ENCODE results near the gene CENPU.

Gene CENPU

DNA sequence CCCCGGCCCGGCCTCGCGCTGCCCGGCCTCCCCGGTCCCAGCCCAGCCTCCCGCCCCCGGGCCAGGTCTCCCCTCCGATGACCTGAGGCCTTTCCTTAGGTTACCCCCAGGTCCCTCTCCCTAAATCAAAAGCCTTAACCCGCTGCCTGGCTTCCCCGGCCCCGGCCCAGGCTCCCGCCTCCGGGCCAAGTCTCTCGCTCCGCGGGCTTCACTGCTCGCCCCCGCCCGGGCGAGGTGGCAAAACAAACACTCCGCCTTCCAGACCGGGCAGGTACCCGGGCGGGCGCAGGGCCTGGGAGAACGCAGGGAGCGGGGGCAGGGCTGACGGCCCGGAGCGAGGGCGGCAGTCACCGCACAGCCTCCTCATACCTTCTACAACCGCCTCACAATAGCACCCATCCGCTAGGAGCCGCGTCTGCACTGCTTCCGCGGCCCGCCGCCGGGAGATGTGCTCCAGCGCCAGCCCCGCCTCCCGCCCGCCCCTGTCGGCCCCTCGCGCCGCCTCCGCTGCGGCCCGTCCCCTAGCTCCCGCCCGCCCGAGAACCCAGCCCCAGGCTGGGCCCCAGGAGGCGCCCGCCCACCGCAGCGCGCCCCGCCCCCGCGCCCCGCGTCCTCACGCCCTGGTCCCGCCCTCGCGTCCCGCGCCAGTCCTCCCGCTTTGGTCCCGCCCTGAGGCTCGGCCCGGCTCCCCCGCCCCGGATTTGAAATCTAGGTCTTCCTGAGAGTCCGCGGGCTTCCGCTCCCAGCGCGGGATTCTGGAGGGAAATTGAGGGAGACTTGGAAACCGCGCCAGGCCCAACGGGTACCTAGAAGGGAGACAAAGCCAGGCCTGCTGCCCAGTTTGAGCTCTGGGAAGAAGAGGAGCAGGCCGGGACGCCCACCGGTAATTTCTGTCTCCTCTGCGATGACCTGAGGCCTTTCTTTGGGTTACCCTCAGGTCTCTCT lies 84.6 kb downstream of the CENPU start, which contains the start of the genes CASP3 and PRIMPOL:
CASP3 (minus strand) TSS at position 422 of the 945 bp plus-strand sequence. CDS start 10,994 bp downstream, outside the sequence.
PRIMPOL (plus strand) TSS at position 713 of the 945 bp plus-strand sequence. CDS start 7,403 bp downstream, outside the sequence.
- peaks cover 13% of the 10 kb centered on the region for H3K4me1 ChIP-seq (ENCODE audit: insufficient read depth, poor library complexity, severe bottlenecking)
- peak within 1 kb of the TSS; percentile 96 for H3K4me3 ChIP-seq (ENCODE audit: severe bottlenecking)
- DNase-seq (ENCODE audit: low spot score) (peak; percentile 89), ATAC-seq (ENCODE audit: low read depth) (peak; percentile 83)
- no peaks in the 10 kb centered on the region for H3K9me3 ChIP-seq (ENCODE audit: severe bottlenecking)
- H3K36me3 ChIP-seq (ENCODE audit: low read depth): peaks cover 19% of the 10 kb centered on the region
- TF ChIP-seq, protein P1, sequence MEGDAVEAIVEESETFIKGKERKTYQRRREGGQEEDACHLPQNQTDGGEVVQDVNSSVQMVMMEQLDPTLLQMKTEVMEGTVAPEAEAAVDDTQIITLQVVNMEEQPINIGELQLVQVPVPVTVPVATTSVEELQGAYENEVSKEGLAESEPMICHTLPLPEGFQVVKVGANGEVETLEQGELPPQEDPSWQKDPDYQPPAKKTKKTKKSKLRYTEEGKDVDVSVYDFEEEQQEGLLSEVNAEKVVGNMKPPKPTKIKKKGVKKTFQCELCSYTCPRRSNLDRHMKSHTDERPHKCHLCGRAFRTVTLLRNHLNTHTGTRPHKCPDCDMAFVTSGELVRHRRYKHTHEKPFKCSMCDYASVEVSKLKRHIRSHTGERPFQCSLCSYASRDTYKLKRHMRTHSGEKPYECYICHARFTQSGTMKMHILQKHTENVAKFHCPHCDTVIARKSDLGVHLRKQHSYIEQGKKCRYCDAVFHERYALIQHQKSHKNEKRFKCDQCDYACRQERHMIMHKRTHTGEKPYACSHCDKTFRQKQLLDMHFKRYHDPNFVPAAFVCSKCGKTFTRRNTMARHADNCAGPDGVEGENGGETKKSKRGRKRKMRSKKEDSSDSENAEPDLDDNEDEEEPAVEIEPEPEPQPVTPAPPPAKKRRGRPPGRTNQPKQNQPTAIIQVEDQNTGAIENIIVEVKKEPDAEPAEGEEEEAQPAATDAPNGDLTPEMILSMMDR (IDR thresholded peaks at IDR 0.05; ENCODE audit: poor library complexity, severe bottlenecking): peak; percentile 26
- H3K27me3 ChIP-seq (ENCODE audit: insufficient read depth, poor library complexity, severe bottlenecking): no peaks in the 10 kb centered on the region
- peak within 1 kb of the TSS; percentile 70 for H3K27ac ChIP-seq (ENCODE audit: poor library complexity, severe bottlenecking)

DNA sequence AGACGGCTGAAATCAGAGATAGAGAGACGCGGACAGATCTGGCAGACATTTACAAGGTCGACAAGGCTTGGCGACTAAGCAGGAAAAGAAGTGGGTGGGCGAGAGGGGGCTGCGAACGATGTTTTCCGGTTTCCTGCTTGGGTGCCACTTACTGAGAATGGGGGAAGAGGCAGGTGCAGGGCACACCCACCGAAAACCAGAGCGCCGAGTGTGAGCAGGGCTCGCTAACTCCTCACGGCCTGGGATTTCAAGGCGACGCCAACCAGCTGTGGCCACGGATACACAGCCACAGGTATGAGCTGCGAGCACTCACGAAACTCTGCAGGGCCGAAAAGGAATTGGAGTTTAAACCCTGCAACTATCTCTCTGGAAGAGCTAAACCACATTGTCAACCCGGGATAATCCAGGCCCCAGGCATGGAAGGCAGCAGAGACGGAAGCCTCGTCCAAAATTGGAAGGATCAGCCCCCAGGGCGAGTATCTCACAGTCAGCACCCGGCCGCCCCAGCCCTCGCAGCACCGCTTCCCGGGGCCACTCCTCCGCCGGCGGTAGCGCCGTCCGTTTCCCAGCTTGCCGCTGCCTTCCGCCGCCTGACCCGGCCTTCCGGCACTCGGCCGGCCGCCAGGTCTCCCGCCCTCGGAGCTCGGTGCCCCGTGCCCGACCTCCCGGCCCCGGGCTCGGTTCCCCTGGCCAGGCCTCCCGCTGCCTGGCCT lies 85.4 kb downstream of the CENPU start:
- no peaks in the 10 kb centered on the region for H3K27me3 ChIP-seq (ENCODE audit: insufficient read depth, poor library complexity, severe bottlenecking)
- no peaks in the 10 kb centered on the region for H3K9me3 ChIP-seq (ENCODE audit: severe bottlenecking)
- peak overlapping the region; percentile 70 for H3K27ac ChIP-seq (ENCODE audit: poor library complexity, severe bottlenecking)
- ATAC-seq (ENCODE audit: low read depth) (peak; percentile 47), DNase-seq (ENCODE audit: low spot score) (no peak)
- peak overlapping the region; percentile 96 for H3K4me3 ChIP-seq (ENCODE audit: severe bottlenecking)
- peaks cover 15% of the 10 kb centered on the region for H3K36me3 ChIP-seq (ENCODE audit: low read depth)
- TF ChIP-seq, protein P1 (IDR thresholded peaks at IDR 0.05; ENCODE audit: poor library complexity, severe bottlenecking): no peak
- H3K4me1 ChIP-seq (ENCODE audit: insufficient read depth, poor library complexity, severe bottlenecking): peaks cover 13% of the 10 kb centered on the region

DNA sequence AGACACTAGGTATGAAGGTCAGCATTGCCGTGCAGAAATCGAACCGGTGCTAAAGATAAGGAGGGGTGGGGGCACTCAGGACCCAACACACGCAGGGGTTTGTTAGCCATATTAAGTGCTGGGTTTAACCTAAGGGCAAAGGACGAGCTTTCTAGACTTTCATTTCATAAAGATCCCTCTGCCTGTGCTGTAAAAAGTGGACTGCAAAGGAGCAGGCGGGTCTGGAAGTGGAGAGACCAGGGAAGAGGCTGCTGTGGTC lies 85.9 kb downstream of the CENPU start:
- ATAC-seq (ENCODE audit: low read depth): no peak
- peak overlapping the region; percentile 70 for H3K27ac ChIP-seq (ENCODE audit: poor library complexity, severe bottlenecking)
- H3K36me3 ChIP-seq (ENCODE audit: low read depth): peaks cover 15% of the 10 kb centered on the region
- no peaks in the 10 kb centered on the region for H3K27me3 ChIP-seq (ENCODE audit: insufficient read depth, poor library complexity, severe bottlenecking)
- H3K9me3 ChIP-seq (ENCODE audit: severe bottlenecking): no peaks in the 10 kb centered on the region
- H3K4me3 ChIP-seq (ENCODE audit: severe bottlenecking): peak overlapping the region; percentile 96
- no peak for DNase-seq (ENCODE audit: low spot score)
- peaks cover 13% of the 10 kb centered on the region for H3K4me1 ChIP-seq (ENCODE audit: insufficient read depth, poor library complexity, severe bottlenecking)
- TF ChIP-seq, protein P1 (IDR thresholded peaks at IDR 0.05; ENCODE audit: poor library complexity, severe bottlenecking): no peak

DNA sequence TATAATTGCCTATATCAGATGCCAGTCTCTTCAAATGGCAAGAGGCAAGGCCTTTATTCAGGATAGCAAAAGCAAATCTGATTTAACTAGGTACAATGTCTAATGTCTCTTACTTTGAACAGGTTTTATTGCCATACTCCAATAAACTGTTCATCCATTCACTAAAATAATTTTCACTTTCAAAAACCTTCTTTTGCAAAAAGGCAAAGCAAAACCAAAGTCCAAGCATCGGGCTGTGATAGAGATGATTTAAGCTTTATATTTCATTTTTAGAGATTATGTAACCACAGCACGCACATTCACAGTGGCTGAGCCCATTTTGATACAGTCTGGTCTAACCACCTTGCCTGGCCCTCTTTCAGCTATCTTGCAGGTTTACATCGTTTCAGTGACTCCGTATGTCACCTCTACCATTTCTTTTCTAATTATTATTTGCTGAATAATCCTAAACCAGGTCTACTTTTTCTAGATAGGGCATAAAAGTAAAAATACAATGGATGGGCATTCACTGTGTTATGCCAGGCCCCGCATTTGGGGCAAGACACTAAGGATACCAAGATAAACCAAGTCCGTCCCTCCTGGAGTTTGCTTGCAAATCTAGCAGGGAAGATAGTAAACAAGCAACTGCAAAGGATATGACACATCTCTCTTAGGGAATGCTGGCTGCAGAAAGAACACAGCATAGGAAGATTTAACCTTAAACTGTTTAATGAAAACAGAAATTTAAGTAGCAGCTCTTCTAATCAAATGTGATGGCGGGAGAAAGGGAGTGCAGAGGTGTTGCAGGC lies 86.4 kb downstream of the CENPU start:
- DNase-seq (ENCODE audit: low spot score): no peak
- no peaks in the 10 kb centered on the region for H3K9me3 ChIP-seq (ENCODE audit: severe bottlenecking)
- peak overlapping the region; percentile 70 for H3K27ac ChIP-seq (ENCODE audit: poor library complexity, severe bottlenecking)
- TF ChIP-seq, protein P1 (IDR thresholded peaks at IDR 0.05; ENCODE audit: poor library complexity, severe bottlenecking): no peak
- peak overlapping the region; percentile 96 for H3K4me3 ChIP-seq (ENCODE audit: severe bottlenecking)
- H3K27me3 ChIP-seq (ENCODE audit: insufficient read depth, poor library complexity, severe bottlenecking): no peaks in the 10 kb centered on the region
- H3K4me1 ChIP-seq (ENCODE audit: insufficient read depth, poor library complexity, severe bottlenecking): peaks cover 13% of the 10 kb centered on the region
- ATAC-seq (ENCODE audit: low read depth): no peak
- peaks cover 15% of the 10 kb centered on the region for H3K36me3 ChIP-seq (ENCODE audit: low read depth)

Data from RWPE2 (cell line).